NCI-H2227 (cell line): ENCODE results near the gene BBX.
A peak's percentile ranks its signal among the peaks of the same experiment; 100 is the strongest.
"Not testable (repeated sequence)": the region's sequence is repeated elsewhere in the genome, so short reads cannot be mapped to it uniquely, and the experiment has no call there.

Experiments used
- DNase-seq: peaks from one replicate; lab custom pipeline; 2025; ENCODE audit not compliant: unreplicated experiment; lab: John Stamatoyannopoulos, UW

Gene BBX

GRCh38 chr3:107835001-107835400 is 312.2 kb downstream of the BBX start:
- DNase-seq, result not testable (repeated sequence)

- DNase-seq, result no peak
Observed at GRCh38 chr3:107837895-107838612, 315.3 kb downstream of the BBX start.

- DNase-seq, result no peak
Observed at GRCh38 chr3:107841831-107842230, 319.1 kb downstream of the BBX start.

GRCh38 chr3:107842940-107843339 is 320.2 kb downstream of the BBX start:
- no peak for DNase-seq

DNA sequence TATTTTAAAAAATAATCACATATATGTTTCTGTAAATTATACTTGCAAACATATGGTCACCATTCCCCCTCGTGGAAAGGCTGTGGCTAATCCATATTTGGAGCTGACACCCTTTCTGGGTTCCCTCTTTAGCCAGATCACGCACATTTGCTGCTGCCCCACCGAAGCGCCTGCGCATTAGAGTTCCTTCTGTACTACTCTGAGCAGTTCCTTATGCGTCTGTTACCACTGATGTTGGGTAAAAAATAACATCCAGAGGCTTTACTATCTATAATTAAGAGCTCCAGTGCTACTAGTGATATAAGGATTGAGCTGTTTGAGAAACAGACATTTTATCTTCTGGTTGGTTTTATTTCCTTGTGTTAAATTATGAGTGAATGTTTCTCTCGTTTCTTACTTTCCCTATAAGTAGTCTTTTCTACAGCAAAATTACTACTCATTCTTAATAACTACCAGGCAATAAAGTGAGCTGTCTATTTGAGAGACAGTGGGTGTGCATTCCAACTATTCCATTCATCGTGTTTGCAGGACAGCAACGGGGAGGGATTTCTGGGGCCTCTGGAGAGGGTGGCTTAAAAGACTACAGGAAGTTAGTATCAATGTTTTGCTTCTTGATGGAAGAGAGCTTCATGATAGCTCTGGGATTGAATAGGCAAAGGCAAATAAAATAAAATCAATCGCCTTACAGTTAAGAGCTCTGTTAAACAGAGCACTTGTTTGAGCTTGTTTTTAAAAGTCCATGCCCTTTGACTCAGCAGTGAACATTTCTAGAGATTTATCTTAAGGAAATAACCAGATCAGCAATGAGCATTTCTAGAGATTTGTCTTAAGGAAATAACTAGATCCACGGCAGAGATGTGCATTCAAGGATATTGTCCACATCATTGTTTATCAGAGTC is 322.9 kb downstream of the BBX start:
- peak; percentile 2 for DNase-seq

DNA sequence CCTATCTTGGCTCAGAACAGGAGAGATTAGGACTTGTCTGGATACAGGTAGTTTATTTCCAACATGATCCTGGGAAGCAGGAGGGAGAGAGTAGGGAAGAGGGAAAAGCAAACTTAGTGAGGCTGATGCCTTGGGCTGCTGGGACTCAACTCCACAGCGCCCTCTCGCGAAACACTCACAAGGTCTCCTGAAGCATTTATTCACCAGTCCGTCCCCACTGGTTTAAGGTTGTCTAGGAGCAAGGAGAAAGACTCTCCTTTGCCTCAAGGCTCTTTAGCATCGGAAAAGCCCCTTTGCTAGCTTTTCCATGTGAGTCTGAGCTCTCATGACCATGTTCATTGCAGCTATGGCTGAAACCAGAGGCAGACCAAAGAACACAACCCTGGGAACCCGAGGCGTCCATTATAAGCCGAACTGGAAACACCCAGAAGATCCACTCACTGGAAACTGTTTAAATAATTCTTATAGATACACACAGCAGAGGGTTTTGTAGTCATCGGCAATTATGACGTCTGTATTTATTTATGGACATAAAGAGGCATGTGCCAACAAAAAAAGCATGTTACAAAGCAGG is 323.6 kb downstream of the BBX start:
- DNase-seq, result peak; percentile 56

DNA sequence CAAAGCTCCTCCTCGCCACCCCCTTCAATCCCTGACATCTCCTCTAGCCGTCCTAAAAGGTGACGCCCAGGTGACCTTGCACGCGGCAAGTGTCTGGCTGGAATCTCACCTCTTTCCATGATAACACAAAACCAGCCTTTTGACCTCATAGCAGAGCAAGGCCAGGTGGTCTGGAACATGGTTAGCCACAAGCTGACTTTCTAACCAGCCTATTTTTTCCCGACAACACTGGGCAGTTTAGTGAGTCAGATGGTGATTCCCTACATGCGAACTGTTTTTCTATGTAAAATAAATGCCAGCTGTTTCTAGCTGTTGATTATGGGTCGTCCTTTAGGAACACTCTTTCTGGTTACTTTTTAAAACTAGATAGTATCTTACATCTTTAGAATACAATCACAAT is 325.0 kb downstream of the BBX start:
- DNase-seq, result no peak

GRCh38 chr3:107848351-107848915 is 325.7 kb downstream of the BBX start:
- DNase-seq, result no peak

DNA sequence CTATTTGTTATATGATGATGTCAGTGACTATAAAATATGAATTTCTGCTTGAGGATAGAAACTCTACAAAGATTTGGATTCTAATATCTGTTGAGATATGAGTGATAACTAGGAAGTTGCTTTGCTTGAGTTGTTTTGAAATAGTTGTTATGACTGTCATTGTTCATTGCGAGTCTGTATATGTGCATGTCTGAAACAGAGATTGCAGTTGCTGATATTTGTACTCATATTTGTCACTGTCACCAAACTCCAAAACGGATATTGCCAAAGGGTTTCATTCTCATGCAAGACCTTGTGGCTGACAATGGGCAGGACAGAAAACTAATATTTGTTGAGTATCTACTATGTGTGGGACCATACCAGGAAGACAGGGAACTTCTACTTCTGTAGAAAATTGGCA is 327.9 kb downstream of the BBX start:
- DNase-seq, result no peak

- DNase-seq, result no peak
Observed at GRCh38 chr3:107853821-107854220, 331.1 kb downstream of the BBX start.

DNA sequence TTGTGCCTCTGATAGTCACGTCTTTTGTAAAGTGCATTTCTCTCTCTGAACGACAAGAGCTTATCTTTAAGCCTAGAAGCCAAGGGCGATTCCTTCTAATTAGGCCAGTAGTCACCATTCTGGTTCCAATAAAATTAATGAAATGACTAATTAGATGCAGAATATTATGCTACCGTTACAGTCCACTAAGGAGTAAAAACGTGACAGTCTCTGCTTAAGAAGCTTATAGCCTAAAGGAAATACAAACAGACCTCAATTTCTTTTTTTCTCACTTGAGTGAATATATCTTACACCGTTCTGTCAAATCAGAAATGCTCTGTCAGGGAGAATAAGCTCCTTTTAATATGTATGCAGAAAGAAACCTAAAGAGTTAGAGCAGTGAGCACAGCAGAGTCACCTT is 332.0 kb downstream of the BBX start:
- DNase-seq, result no peak

GRCh38 chr3:107855710-107856109 is 332.9 kb downstream of the BBX start:
- DNase-seq, result no peak

DNA sequence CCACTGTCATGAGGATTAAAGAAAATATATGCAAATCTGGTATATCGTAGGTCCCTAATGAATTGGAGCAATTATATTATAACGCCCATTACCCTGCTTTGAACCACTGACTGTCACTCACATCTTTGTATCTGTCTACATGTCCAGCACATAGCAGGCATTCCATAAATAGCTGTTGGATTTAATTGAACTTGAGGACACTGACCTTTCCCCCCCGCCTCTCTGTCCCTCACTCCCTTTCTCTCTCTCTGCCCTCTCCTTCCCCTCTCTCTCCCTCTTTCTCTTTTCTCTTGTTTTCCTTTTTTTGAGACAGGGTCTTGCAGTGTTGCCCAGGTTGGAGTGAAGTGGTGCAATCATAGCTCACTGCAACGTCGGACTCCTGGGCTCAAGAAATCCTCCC is 335.1 kb downstream of the BBX start:
- DNase-seq, result no peak

DNA sequence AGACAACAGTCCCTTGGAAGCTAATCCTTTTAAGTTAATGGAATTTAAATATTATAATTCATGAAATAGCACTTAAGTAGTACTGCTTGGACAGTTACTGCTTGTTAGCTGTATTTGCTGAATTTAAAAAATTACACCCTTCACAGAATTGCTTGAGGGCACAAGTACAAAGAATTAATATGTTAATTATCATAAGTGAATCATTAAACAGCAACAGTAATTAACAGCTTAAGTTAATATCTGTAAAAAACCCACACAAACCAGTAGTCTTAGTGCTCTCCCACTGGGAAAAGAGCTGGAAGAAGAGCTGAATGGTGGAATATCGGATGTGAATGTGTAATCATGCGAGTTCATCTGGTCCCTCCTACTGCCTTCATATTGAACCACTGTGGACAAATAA is 336.1 kb downstream of the BBX start:
- no peak for DNase-seq
